ENCODE measurements around the gene SRPX. TPM values are rescaled to one million over a fixed set of nuclear protein-coding genes. Genes with fewer than 3 reads are reported as not detected.

Gene SRPX
- total RNA-seq, 1 donor from 2014 or later = 46.1 TPM

Other genes starting within 250 kb of the SRPX start
- 8.2 TPM for gene SYTL5, start 214.3 kb downstream of the SRPX start, total RNA-seq
- gene RPGR, start 106.6 kb upstream of the SRPX start, total RNA-seq = 31.4 TPM
- gene OTC, start 131.7 kb upstream of the SRPX start, total RNA-seq = not detected